K562 (cell line): Measurements from ENCODE around the gene ATAD3C. TPM values are rescaled to one million over a fixed set of nuclear protein-coding genes. Genes with fewer than 3 reads are reported as not detected.

ENCODE experiments used
- HMG20B ChIP-seq: fragments of 250-450 bp; sonication (Bioruptor Pico); IDR thresholded peaks from 2 replicates; pipeline ENCODE4 v1.5.0; 2021; ENCODE audit warnings: mild to moderate bottlenecking
- JUND ChIP-seq, 2 experiments: IDR thresholded peaks; 2 replicates in 1 of 2; 3 replicates in 1 of 2; pipeline ENCODE4 v1.6.1; 2011; ENCODE audit warnings: borderline replicate concordance in 2 of 2, low read depth in 2 of 2, low read length in 2 of 2, improper control_type of control experiment in 1 of 2, missing biosample characterization in 1 of 2, missing genetic modification characterization in 1 of 2, missing genetic modification reagents in 1 of 2
- MCM3 ChIP-seq: fragments of 450-650 bp; IDR thresholded peaks from 2 replicates; pipeline ENCODE4 v1.6.1; 2016
- NR1H2 ChIP-seq: sonication (generic); formaldehyde crosslinking; IDR thresholded peaks from 2 replicates; pipeline ENCODE4 v1.4.0; 2020; ENCODE audit warnings: mild to moderate bottlenecking, missing genetic modification reagents
- PHB2 ChIP-seq: fragments of 450-650 bp; IDR thresholded peaks from 2 replicates; pipeline ENCODE4 v1.6.1; 2017; ENCODE audit warnings: low read depth
- SP2 ChIP-seq: IDR thresholded peaks from 2 replicates; pipeline ENCODE4 v1.6.1; 2011; ENCODE audit warnings: mild to moderate bottlenecking, low read depth, low read length, moderate library complexity; ENCODE audit not compliant: poor library complexity, severe bottlenecking; ENCODE audit errors: extremely low read depth
- TBL1XR1 ChIP-seq, 2 experiments: IDR thresholded peaks; 2 replicates each; pipeline ENCODE4 v1.6.1; 2012; ENCODE audit warnings: improper control_type of control experiment in 2 of 2, low read length in 2 of 2, mild to moderate bottlenecking in 1 of 2
- ZBTB7A ChIP-seq: IDR thresholded peaks from 2 replicates; pipeline ENCODE4 v1.6.1; 2011; ENCODE audit warnings: low read depth, mild to moderate bottlenecking, low read length, moderate library complexity, borderline replicate concordance; ENCODE audit not compliant: control insufficient read depth
- ZNF12 ChIP-seq: sonication (generic); formaldehyde crosslinking; IDR thresholded peaks from 2 replicates; pipeline ENCODE4 v1.4.0; 2020; ENCODE audit warnings: mild to moderate bottlenecking, missing genetic modification reagents
- ZNF644 ChIP-seq: fragments of 200-800 bp; sonication (Bioruptor generic); IDR thresholded peaks from 2 replicates; pipeline ENCODE4 v1.6.1; 2016; ENCODE audit warnings: low read depth, missing genetic modification characterization, missing compliant biosample characterization
- polyA plus RNA-seq, 8 experiments: library from polyadenylated mRNA; depleted of rRNA in 4 of 8; stranded (reverse) in 5 of 8; unstranded in 3 of 8; fragments of >200 nt; fragmentation: Nextera tagmentation in 2 of 8; fragmentation: Illumina TruSeq in 1 of 8; extraction: Ambion mirVana in 2 of 8; extraction: Trizol in 1 of 8; gene quantifications; 2 replicates each; pipeline versions ENCODE4 v1.2.1 to v1.2.3, GENCODE V29; 2011 to 2014; ENCODE audit warnings: inconsistent platforms in 1 of 8, missing spikeins in 1 of 8
- total RNA-seq, 7 experiments: library from RNA; depleted of rRNA in 6 of 7; stranded (reverse); fragments of >200 nt in 6 of 7; fragmentation: Illumina TruSeq in 2 of 7; extraction: Trizol in 2 of 7; gene quantifications; 2 replicates each; pipeline versions ENCODE4 v1.2.1 to v1.2.3, GENCODE V29; 2011 to 2021; ENCODE audit warnings: low replicate concordance in 1 of 7
- TF ChIP-seq, protein P1 (sequence below): fragments of 250-450 bp; sonication (Bioruptor Pico); IDR thresholded peaks from 2 replicates; pipeline ENCODE4 v1.4.0; 2020; ENCODE audit warnings: mild to moderate bottlenecking, moderate library complexity, borderline replicate concordance
- TF ChIP-seq, protein P2 (sequence below): sonication (generic); formaldehyde crosslinking; IDR thresholded peaks from 2 replicates; pipeline ENCODE4 v1.8.1; 2023; ENCODE audit warnings: missing genetic modification reagents, mild to moderate bottlenecking, borderline replicate concordance
- TF ChIP-seq, protein P3 (sequence below): fragments of 450-650 bp; conservative IDR thresholded peaks from 2 replicates; pipeline ENCODE4 v1.6.1; 2016; ENCODE audit warnings: missing genetic modification characterization, low read depth, mild to moderate bottlenecking, missing compliant biosample characterization, moderate library complexity
- TF ChIP-seq, protein P4 (sequence below): fragments of 150-350 bp; conservative IDR thresholded peaks from 2 replicates; pipeline ENCODE4 v1.6.1; 2014; ENCODE audit warnings: low read length

ATAD3C gene
- total and polyA plus RNA-seq, 9 of the 15 experiments (the other 6 are each of a cell fraction or from before 2014, with no cell fraction given): 0.03 to 0.18 TPM; not detected in 7

DNA sequence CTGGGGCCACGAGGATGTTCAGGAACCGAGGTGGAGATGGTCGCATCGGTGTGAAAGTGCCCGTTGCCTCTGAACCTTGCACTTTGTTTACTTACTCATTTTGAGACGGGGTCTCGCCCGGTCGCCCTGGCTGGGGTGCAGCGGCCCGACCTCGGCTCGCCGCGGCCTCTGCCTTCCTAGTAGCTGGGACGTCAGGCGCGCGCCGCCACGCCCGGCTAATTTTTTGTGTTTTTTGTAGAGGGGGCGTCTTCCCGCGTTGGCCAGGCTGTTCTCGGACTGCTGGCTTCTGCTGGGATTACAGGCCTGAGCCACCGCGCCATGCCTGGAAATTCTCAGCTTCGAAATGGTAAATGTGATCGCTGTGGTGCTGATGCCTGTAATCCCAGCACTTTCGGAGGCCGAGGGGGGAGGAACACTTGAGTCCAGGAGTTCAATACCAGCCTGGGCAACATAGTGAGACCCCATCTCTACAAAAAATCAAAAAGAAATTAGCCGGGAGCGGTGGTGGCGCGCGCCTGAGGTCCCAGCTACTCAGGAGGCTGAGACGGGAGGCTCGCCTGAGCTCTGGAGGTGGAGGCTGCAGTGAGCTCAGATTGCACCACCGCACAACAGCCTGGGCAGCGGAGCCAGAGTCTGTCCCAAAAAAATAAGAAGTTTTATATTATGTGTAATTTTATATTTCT is 41.7 kb upstream of the ATAD3C start (continued):
- TF ChIP-seq MCM3: no peak
- 0 out of 2 replicates have a peak, but pooled peaks have one; percentile 61 for TF ChIP-seq ZBTB7A
- no peak for TF ChIP-seq ZNF644 (tag)
- TF ChIP-seq TBL1XR1 (IDR thresholded peaks at IDR 0.05; ENCODE audit: low read length in 2 of 2): no peak
- TF ChIP-seq JUND (IDR thresholded peaks at IDR 0.05; ENCODE audit: borderline replicate concordance, low read depth, low read length): no peak
- no peak for TF ChIP-seq JUND (tag; IDR thresholded peaks at IDR 0.05; ENCODE audit: borderline replicate concordance, low read depth, low read length)
- no peak for TF ChIP-seq ZNF12 (CRISPR knock-in tag)
- no peak for TF ChIP-seq PHB2
- TF ChIP-seq, protein P1, sequence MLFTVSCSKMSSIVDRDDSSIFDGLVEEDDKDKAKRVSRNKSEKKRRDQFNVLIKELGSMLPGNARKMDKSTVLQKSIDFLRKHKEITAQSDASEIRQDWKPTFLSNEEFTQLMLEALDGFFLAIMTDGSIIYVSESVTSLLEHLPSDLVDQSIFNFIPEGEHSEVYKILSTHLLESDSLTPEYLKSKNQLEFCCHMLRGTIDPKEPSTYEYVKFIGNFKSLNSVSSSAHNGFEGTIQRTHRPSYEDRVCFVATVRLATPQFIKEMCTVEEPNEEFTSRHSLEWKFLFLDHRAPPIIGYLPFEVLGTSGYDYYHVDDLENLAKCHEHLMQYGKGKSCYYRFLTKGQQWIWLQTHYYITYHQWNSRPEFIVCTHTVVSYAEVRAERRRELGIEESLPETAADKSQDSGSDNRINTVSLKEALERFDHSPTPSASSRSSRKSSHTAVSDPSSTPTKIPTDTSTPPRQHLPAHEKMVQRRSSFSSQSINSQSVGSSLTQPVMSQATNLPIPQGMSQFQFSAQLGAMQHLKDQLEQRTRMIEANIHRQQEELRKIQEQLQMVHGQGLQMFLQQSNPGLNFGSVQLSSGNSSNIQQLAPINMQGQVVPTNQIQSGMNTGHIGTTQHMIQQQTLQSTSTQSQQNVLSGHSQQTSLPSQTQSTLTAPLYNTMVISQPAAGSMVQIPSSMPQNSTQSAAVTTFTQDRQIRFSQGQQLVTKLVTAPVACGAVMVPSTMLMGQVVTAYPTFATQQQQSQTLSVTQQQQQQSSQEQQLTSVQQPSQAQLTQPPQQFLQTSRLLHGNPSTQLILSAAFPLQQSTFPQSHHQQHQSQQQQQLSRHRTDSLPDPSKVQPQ (CRISPR knock-in tag): no peak
- no peak for TF ChIP-seq HMG20B
- TF ChIP-seq NR1H2 (CRISPR knock-in tag): no peak
- TF ChIP-seq, protein P2, sequence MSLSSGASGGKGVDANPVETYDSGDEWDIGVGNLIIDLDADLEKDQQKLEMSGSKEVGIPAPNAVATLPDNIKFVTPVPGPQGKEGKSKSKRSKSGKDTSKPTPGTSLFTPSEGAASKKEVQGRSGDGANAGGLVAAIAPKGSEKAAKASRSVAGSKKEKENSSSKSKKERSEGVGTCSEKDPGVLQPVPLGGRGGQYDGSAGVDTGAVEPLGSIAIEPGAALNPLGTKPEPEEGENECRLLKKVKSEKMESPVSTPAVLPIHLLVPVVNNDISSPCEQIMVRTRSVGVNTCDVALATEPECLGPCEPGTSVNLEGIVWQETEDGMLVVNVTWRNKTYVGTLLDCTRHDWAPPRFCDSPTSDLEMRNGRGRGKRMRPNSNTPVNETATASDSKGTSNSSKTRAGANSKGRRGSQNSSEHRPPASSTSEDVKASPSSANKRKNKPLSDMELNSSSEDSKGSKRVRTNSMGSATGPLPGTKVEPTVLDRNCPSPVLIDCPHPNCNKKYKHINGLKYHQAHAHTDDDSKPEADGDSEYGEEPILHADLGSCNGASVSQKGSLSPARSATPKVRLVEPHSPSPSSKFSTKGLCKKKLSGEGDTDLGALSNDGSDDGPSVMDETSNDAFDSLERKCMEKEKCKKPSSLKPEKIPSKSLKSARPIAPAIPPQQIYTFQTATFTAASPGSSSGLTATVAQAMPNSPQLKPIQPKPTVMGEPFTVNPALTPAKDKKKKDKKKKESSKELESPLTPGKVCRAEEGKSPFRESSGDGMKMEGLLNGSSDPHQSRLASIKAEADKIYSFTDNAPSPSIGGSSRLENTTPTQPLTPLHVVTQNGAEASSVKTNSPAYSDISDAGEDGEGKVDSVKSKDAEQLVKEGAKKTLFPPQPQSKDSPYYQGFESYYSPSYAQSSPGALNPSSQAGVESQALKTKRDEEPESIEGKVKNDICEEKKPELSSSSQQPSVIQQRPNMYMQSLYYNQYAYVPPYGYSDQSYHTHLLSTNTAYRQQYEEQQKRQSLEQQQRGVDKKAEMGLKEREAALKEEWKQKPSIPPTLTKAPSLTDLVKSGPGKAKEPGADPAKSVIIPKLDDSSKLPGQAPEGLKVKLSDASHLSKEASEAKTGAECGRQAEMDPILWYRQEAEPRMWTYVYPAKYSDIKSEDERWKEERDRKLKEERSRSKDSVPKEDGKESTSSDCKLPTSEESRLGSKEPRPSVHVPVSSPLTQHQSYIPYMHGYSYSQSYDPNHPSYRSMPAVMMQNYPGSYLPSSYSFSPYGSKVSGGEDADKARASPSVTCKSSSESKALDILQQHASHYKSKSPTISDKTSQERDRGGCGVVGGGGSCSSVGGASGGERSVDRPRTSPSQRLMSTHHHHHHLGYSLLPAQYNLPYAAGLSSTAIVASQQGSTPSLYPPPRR: no peak
- TF ChIP-seq, protein P3, sequence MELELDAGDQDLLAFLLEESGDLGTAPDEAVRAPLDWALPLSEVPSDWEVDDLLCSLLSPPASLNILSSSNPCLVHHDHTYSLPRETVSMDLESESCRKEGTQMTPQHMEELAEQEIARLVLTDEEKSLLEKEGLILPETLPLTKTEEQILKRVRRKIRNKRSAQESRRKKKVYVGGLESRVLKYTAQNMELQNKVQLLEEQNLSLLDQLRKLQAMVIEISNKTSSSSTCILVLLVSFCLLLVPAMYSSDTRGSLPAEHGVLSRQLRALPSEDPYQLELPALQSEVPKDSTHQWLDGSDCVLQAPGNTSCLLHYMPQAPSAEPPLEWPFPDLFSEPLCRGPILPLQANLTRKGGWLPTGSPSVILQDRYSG (tag): no peak
- no peak for TF ChIP-seq SP2
- TF ChIP-seq, protein P4, sequence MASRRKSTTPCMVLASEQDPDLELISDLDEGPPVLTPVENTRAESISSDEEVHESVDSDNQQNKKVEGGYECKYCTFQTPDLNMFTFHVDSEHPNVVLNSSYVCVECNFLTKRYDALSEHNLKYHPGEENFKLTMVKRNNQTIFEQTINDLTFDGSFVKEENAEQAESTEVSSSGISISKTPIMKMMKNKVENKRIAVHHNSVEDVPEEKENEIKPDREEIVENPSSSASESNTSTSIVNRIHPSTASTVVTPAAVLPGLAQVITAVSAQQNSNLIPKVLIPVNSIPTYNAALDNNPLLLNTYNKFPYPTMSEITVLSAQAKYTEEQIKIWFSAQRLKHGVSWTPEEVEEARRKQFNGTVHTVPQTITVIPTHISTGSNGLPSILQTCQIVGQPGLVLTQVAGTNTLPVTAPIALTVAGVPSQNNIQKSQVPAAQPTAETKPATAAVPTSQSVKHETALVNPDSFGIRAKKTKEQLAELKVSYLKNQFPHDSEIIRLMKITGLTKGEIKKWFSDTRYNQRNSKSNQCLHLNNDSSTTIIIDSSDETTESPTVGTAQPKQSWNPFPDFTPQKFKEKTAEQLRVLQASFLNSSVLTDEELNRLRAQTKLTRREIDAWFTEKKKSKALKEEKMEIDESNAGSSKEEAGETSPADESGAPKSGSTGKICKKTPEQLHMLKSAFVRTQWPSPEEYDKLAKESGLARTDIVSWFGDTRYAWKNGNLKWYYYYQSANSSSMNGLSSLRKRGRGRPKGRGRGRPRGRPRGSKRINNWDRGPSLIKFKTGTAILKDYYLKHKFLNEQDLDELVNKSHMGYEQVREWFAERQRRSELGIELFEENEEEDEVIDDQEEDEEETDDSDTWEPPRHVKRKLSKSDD: no peak
